OCI-LY1 (cell line): ENCODE data around the gene ZNF451.

ENCODE experiments used
- H2AFZ ChIP-seq: fragments of 200-600 bp; sonication (generic), shearing (Covaris generic); 2 replicates; pipeline ENCODE4 v1.6.0; 2014; ENCODE audit warnings: antibody characterized with exemption, mild to moderate bottlenecking, low read length
- H3F3A ChIP-seq: fragments of 200-600 bp; sonication (generic), shearing (Covaris generic); 2 replicates; pipeline ENCODE4 v1.6.0; 2014; ENCODE audit warnings: mild to moderate bottlenecking, antibody characterized with exemption, low read length, moderate library complexity; ENCODE audit not compliant: insufficient read depth
- H3K27ac ChIP-seq: fragments of 200-600 bp; sonication (generic); 2 replicates; pipeline ENCODE4 v1.5.1; 2014; ENCODE audit warnings: low read length, mixed run types, mild to moderate bottlenecking, low read depth; ENCODE audit not compliant: poor library complexity, severe bottlenecking
- H3K27me3 ChIP-seq: fragments of 200-600 bp; sonication (generic); 2 replicates; pipeline ENCODE4 v1.6.0; 2014; ENCODE audit warnings: antibody characterized with exemption, mild to moderate bottlenecking, low read length, moderate library complexity; ENCODE audit not compliant: insufficient read depth
- H3K36me3 ChIP-seq: fragments of 200-600 bp; sonication (generic); 2 replicates; pipeline ENCODE4 v1.6.1; 2014; ENCODE audit warnings: mild to moderate bottlenecking, antibody characterized with exemption, low read length, moderate library complexity, mixed read lengths; ENCODE audit not compliant: insufficient read depth
- H3K4me1 ChIP-seq: fragments of 200-600 bp; sonication (generic); 2 replicates; pipeline ENCODE4 v1.5.1; 2014; ENCODE audit warnings: mild to moderate bottlenecking, low read length, moderate library complexity; ENCODE audit not compliant: insufficient read depth, severe bottlenecking
- H3K4me2 ChIP-seq: fragments of 200-600 bp; sonication (generic), shearing (Covaris generic); 2 replicates; pipeline ENCODE4 v1.6.1; 2014; ENCODE audit warnings: low read length
- H3K4me3 ChIP-seq: fragments of 200-600 bp; sonication (generic); 2 replicates; pipeline ENCODE4 v1.5.1; 2014; ENCODE audit warnings: low read length, low read depth, mild to moderate bottlenecking, mixed read lengths; ENCODE audit not compliant: poor library complexity, severe bottlenecking
- H3K79me2 ChIP-seq: fragments of 200-600 bp; shearing (Covaris generic); 2 replicates; pipeline ENCODE4 v1.6.1; 2016; ENCODE audit warnings: mixed run types, low read length, mixed read lengths; ENCODE audit not compliant: insufficient read depth
- H3K9ac ChIP-seq: fragments of 200-600 bp; sonication (generic), shearing (Covaris generic); 2 replicates; pipeline ENCODE4 v1.6.1; 2014; ENCODE audit warnings: mild to moderate bottlenecking, low read length, mixed read lengths
- H3K9me2 ChIP-seq: fragments of 200-600 bp; sonication (generic), shearing (Covaris generic); 2 replicates; pipeline ENCODE4 v1.6.1; 2014; ENCODE audit warnings: low read depth, mild to moderate bottlenecking, low read length, mixed read lengths
- H3K9me3 ChIP-seq: fragments of 200-600 bp; shearing (Covaris generic); 2 replicates; pipeline ENCODE4 v1.6.1; 2014; ENCODE audit warnings: low read length, mixed read lengths
- H4K20me1 ChIP-seq: fragments of 200-600 bp; sonication (generic), shearing (Covaris generic); 2 replicates; pipeline ENCODE4 v1.6.0; 2016; ENCODE audit warnings: mild to moderate bottlenecking, low read length; ENCODE audit not compliant: insufficient read depth
- CTCF ChIP-seq: fragments of 200-600 bp; sonication (generic), shearing (Covaris generic); IDR thresholded peaks from 2 replicates; pipeline ENCODE4 v1.5.1; 2017; ENCODE audit warnings: mild to moderate bottlenecking, antibody characterized with exemption, low read length, moderate library complexity, mixed read lengths
- EZH2 ChIP-seq: fragments of 200-600 bp; sonication (generic), shearing (Covaris generic); IDR thresholded peaks from 2 replicates; pipeline ENCODE4 v1.8.0; 2017; ENCODE audit warnings: borderline replicate concordance, mixed run types, mild to moderate bottlenecking, antibody characterized with exemption, low read length, moderate library complexity, mixed read lengths

ZNF451 gene

GRCh38 chr6:57137350-57137749, 47.4 kb downstream of the ZNF451 start:
- Histone ChIP-seq H4K20me1 (no peaks in the 10 kb centered on the region), H3K4me1 (no peaks in the 10 kb centered on the region)
- TF ChIP-seq EZH2 (no peak), CTCF (no peak)

GRCh38 chr6:57138026-57138425, 48.0 kb downstream of the ZNF451 start:
- no peaks in the 10 kb centered on the region for H3K9me2 ChIP-seq
- no peaks in the 10 kb centered on the region for H3K27me3 ChIP-seq
- TF ChIP-seq CTCF: no peak
- TF ChIP-seq EZH2: no peak
- H3K4me2 ChIP-seq: no peak overlapping the region
- H3K9me3 ChIP-seq: no peaks in the 10 kb centered on the region
- H3K27ac ChIP-seq: no peak overlapping the region
- no peaks in the 10 kb centered on the region for H4K20me1 ChIP-seq
- no peaks in the 10 kb centered on the region for H3F3A ChIP-seq
- H3K36me3 ChIP-seq: peaks cover 70% of the 10 kb centered on the region
- H3K4me1 ChIP-seq: no peaks in the 10 kb centered on the region
- no peak overlapping the region for H3K9ac ChIP-seq
- H3K4me3 ChIP-seq: no peak overlapping the region
- no peak overlapping the region for H2AFZ ChIP-seq
- no peaks in the 10 kb centered on the region for H3K79me2 ChIP-seq

More at GRCh38 chr6:57137350-57137749, 47.4 kb downstream of the ZNF451 start:
- no peak overlapping the region for H3K4me3 ChIP-seq
- H3K4me2 ChIP-seq: no peak overlapping the region
- no peaks in the 10 kb centered on the region for H3K27me3 ChIP-seq
- no peaks in the 10 kb centered on the region for H3K9me3 ChIP-seq
- no peak overlapping the region for H2AFZ ChIP-seq
- no peaks in the 10 kb centered on the region for H3K9me2 ChIP-seq
- H3K9ac ChIP-seq: no peak overlapping the region
- H3K79me2 ChIP-seq: no peaks in the 10 kb centered on the region
- peaks cover 66% of the 10 kb centered on the region for H3K36me3 ChIP-seq
- no peaks in the 10 kb centered on the region for H3F3A ChIP-seq
- H3K27ac ChIP-seq: no peak overlapping the region

GRCh38 chr6:57141451-57142177, 51.6 kb downstream of the ZNF451 start:
- H3K4me2 ChIP-seq: no peak overlapping the region
- H3K27me3 ChIP-seq: no peaks in the 10 kb centered on the region
- no peaks in the 10 kb centered on the region for H4K20me1 ChIP-seq
- no peaks in the 10 kb centered on the region for H3K9me3 ChIP-seq
- no peak overlapping the region for H2AFZ ChIP-seq
- H3K9ac ChIP-seq: no peak overlapping the region
- H3K9me2 ChIP-seq: no peaks in the 10 kb centered on the region
- TF ChIP-seq EZH2: no peak
- TF ChIP-seq CTCF: no peak
- no peaks in the 10 kb centered on the region for H3K79me2 ChIP-seq
- no peaks in the 10 kb centered on the region for H3K4me1 ChIP-seq
- no peak overlapping the region for H3K4me3 ChIP-seq
- no peak overlapping the region for H3K27ac ChIP-seq
- H3F3A ChIP-seq: no peaks in the 10 kb centered on the region
- H3K36me3 ChIP-seq: peaks cover 60% of the 10 kb centered on the region
